HCT116 (cell line): ENCODE data around the gene SGSH. TPM values are rescaled to one million over a fixed set of nuclear protein-coding genes. Genes with fewer than 3 reads are reported as not detected.

Source experiments
- ATAC-seq: fragments of 200-7000 bp; cut with Tn5 transposase; 2 replicates; pipeline ENCODE4 v1.9.1; 2020; ENCODE audit warnings: mild to moderate bottlenecking, moderate library complexity
- BruUV-seq: library from RNA; stranded (reverse); fragments of 400-500 nt; replicated peaks from 2 replicates; lab custom pipeline; 2021; lab: Mats Ljungman, UMichigan
- CTCF ChIA-PET: fragments of 300-600 bp; sonication (Branson Sonifier 250); formaldehyde crosslinking; loops from one replicate; lab custom pipeline; 2021; ENCODE audit warnings: antibody characterized with exemption; lab: Charles Lee
- POLR2A ChIA-PET: fragments of 300-600, 350-600 bp; sonication (Branson Sonifier 250); formaldehyde crosslinking; loops from one replicate; lab custom pipeline; 2021; ENCODE audit warnings: antibody characterized with exemption; lab: Charles Lee
- RAD21 ChIA-PET, 2 experiments: fragments of 300-600 bp; sonication (Branson Sonifier 250); formaldehyde crosslinking; loops; one replicate each; lab custom pipeline; 2023; ENCODE audit warnings: low total read pairs in 2 of 2; ENCODE audit not compliant: uncharacterized antibody in 2 of 2, unreplicated experiment in 2 of 2, low non-redundant PET in 1 of 2; lab: Charles Lee
- DNase-seq: peaks from one replicate; pipeline ENCODE4 v3.0.0-alpha.2; 2010; ENCODE audit warnings: low read depth, low spot score
- H2AFZ ChIP-seq: fragments of 200-600 bp; shearing (Covaris generic), sonication (generic); 2 replicates; pipeline ENCODE4 v1.6.1; 2017; ENCODE audit warnings: low read depth, mixed run types, mixed read lengths, antibody characterized with exemption, low read length; ENCODE audit not compliant: poor library complexity, severe bottlenecking
- H3K27ac ChIP-seq: 2 replicates; pipeline ENCODE4 v1.5.1; 2012; ENCODE audit warnings: low read depth, low read length
- H3K27me3 ChIP-seq: fragments of 200-600 bp; sonication (generic); 2 replicates; pipeline ENCODE4 v1.6.1; 2016; ENCODE audit warnings: mixed run types, low read length, mixed read lengths; ENCODE audit not compliant: insufficient read depth
- H3K36me3 ChIP-seq, 2 experiments: fragments of 200-500 bp in 1 of 2; fragments of 200-600 bp in 1 of 2; sonication (Bioruptor generic) in 1 of 2; sonication (generic) in 1 of 2; 2 replicates each; pipeline versions ENCODE4 v1.5.1 to v1.6.1; 2014 to 2016; ENCODE audit warnings: low read length in 2 of 2, inconsistent platforms in 1 of 2, mixed read lengths in 1 of 2, mixed run types in 1 of 2; ENCODE audit not compliant: insufficient read depth in 2 of 2, control insufficient read depth in 1 of 2
- H3K4me1 ChIP-seq, 2 experiments: fragments of 200-600 bp in 1 of 2; sonication (generic) in 1 of 2; 2 replicates each; pipeline versions ENCODE4 v1.5.1 to v1.6.1; 2012 to 2017; ENCODE audit warnings: low read length in 2 of 2, inconsistent platforms in 1 of 2, mild to moderate bottlenecking in 1 of 2, mixed read lengths in 1 of 2, mixed run types in 1 of 2, moderate library complexity in 1 of 2; ENCODE audit not compliant: insufficient read depth in 2 of 2, control insufficient read depth in 1 of 2
- H3K4me2 ChIP-seq: fragments of 200-600 bp; sonication (generic); 2 replicates; pipeline ENCODE4 v1.6.1; 2017; ENCODE audit warnings: mixed run types, low read length, mixed read lengths
- H3K4me3 ChIP-seq, 2 experiments: fragments of 200-600 bp in 1 of 2; sonication (generic) in 1 of 2; replicated peaks in 1 of 2; 2 replicates each; pipeline ENCODE4 v1.5.1; 2011 to 2016; ENCODE audit warnings: low read length in 2 of 2, control low read depth in 1 of 2, low read depth in 1 of 2, mild to moderate bottlenecking in 1 of 2, mixed read lengths in 1 of 2, mixed run types in 1 of 2
- H3K79me2 ChIP-seq: fragments of 200-600 bp; sonication (generic); 2 replicates; pipeline ENCODE4 v1.6.1; 2017; ENCODE audit warnings: mild to moderate bottlenecking, mixed run types, low read length, moderate library complexity, mixed read lengths; ENCODE audit not compliant: insufficient read depth
- H3K9ac ChIP-seq: fragments of 200-600 bp; sonication (generic); 2 replicates; pipeline ENCODE4 v1.6.1; 2016; ENCODE audit warnings: low read length, mixed read lengths
- H3K9me2 ChIP-seq: fragments of 200-600 bp; sonication (generic), shearing (Covaris generic); 2 replicates; pipeline ENCODE4 v1.6.1; 2017; ENCODE audit warnings: mixed run types, mild to moderate bottlenecking, moderate library complexity; ENCODE audit not compliant: insufficient read depth
- H3K9me3 ChIP-seq, 2 experiments: fragments of 200-500 bp in 1 of 2; fragments of 200-600 bp in 1 of 2; sonication (Bioruptor generic) in 1 of 2; sonication (generic) in 1 of 2; 2 replicates each; pipeline ENCODE4 v1.6.1; 2014 to 2017; ENCODE audit warnings: low read length in 2 of 2, mixed read lengths in 2 of 2, inconsistent platforms in 1 of 2, low read depth in 1 of 2, mild to moderate bottlenecking in 1 of 2, mixed run types in 1 of 2, moderate library complexity in 1 of 2; ENCODE audit not compliant: control insufficient read depth in 1 of 2, insufficient read depth in 1 of 2
- H4K20me1 ChIP-seq: fragments of 200-600 bp; sonication (generic), shearing (Covaris generic); 2 replicates; pipeline ENCODE4 v1.6.1; 2017; ENCODE audit warnings: mixed run types, mild to moderate bottlenecking, moderate library complexity; ENCODE audit not compliant: insufficient read depth
- CBX3 ChIP-seq: IDR thresholded peaks from 2 replicates; pipeline ENCODE4 v1.6.1; 2012; ENCODE audit warnings: low read depth
- CEBPB ChIP-seq: IDR thresholded peaks from 2 replicates; pipeline ENCODE4 v1.6.1; 2012; ENCODE audit warnings: low read depth
- EGR1 ChIP-seq: IDR thresholded peaks from 2 replicates; pipeline ENCODE4 v1.6.1; 2012; ENCODE audit warnings: low read depth
- ELF1 ChIP-seq: IDR thresholded peaks from 2 replicates; pipeline ENCODE4 v1.6.1; 2012; ENCODE audit warnings: low read depth, borderline replicate concordance
- EZH2 ChIP-seq: fragments of 200-600 bp; sonication (generic); IDR thresholded peaks from 2 replicates; pipeline ENCODE4 v1.6.1; 2017; ENCODE audit warnings: antibody characterized with exemption, mixed run types
- EZH2phosphoT487 ChIP-seq: fragments of 200-600 bp; IDR thresholded peaks from 2 replicates; pipeline ENCODE4 v1.6.1; 2018; ENCODE audit warnings: antibody characterized with exemption, borderline replicate concordance
- JUND ChIP-seq: IDR thresholded peaks from 2 replicates; pipeline ENCODE4 v1.6.1; 2012
- SIN3A ChIP-seq: IDR thresholded peaks from 2 replicates; pipeline ENCODE4 v1.6.1; 2012; ENCODE audit warnings: low read depth
- SP1 ChIP-seq: IDR thresholded peaks from 2 replicates; pipeline ENCODE4 v1.6.1; 2012; ENCODE audit warnings: low read depth
- YY1 ChIP-seq: IDR thresholded peaks from 2 replicates; pipeline ENCODE4 v1.6.1; 2011; ENCODE audit warnings: low read length, low read depth, moderate library complexity, mild to moderate bottlenecking; ENCODE audit not compliant: insufficient replicate concordance; ENCODE audit errors: extremely low read depth
- ZFX ChIP-seq: fragments of 450-650 bp; IDR thresholded peaks from 2 replicates; pipeline ENCODE4 v1.6.1; 2017
- intact Hi-C: fragments of 100-400 bp; cut with micrococcal nuclease; formaldehyde crosslinking; loops from 2 replicates; pipeline ENCODE4 v1.10.0; 2022
- total RNA-seq: library from RNA; stranded (reverse); gene quantifications from one replicate; pipeline ENCODE4 v1.2.1, GENCODE V29; 2021; ENCODE audit not compliant: unreplicated experiment
- TF ChIP-seq, protein P1 (sequence below): IDR thresholded peaks from 2 replicates; pipeline ENCODE4 v1.6.1; 2012
- TF ChIP-seq, protein P2 (sequence below): IDR thresholded peaks from 2 replicates; pipeline ENCODE4 v1.6.1; 2012; ENCODE audit warnings: low read depth

The SGSH gene
- total RNA-seq, 1 experiment from 2014 or later: 34.4 TPM

DNA sequence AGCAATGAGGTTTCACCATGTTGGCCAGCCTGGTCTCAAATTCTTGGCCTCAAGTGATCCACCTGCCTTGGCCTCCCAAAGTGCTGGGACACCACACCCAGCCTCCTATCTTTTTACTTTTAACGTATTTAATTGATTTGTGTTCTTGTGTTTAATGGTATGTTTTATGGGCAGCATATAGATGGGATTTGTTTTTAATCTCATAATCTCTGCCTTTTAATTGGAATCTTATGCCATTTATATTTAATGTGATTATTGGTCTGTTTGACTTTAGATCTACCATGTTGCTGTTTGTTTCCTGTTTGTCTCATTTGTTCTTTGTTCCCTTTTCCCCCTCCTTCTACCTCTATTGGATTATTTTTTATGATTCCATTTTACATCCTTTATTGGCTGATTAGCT, 12.3 kb upstream of the SGSH start:
- Histone ChIP-seq H3K27me3 (no peaks in the 10 kb centered on the region), H4K20me1 (no peaks in the 10 kb centered on the region), H3K9ac (no peak overlapping the region), H3K27ac (no peak overlapping the region), H3K9me2 (no peaks in the 10 kb centered on the region), H3K4me1 (no peaks in the 10 kb centered on the region), H3K9me3 (peaks cover 18 to 23% of the 10 kb centered on the region in 2 experiments; a peak in 2 of 4 replicates), H3K4me2 (no peak overlapping the region), H3K4me3 (no peak overlapping the region), H3K36me3 (peaks cover 3 to 6% of the 10 kb centered on the region in 2 experiments; a peak in 2 of 4 replicates), H3K79me2 (no peaks in the 10 kb centered on the region), H2AFZ (no peak overlapping the region)
- CTCF ChIA-PET: no interaction called here
- POLR2A ChIA-PET: no interaction called here
- no peak for DNase-seq
- RAD21 ChIA-PET: interaction anchor here in 1 of 2 experiments (0.6 kb wide), 1 partner anchor 393 kb away, joined by 7 read pairs; the partner anchor contains the start of gene CBX4
- intact Hi-C loops: no loop called here
- no peak for ATAC-seq
- TF ChIP-seq, protein P1, sequence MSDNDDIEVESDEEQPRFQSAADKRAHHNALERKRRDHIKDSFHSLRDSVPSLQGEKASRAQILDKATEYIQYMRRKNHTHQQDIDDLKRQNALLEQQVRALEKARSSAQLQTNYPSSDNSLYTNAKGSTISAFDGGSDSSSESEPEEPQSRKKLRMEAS: 0 out of 2 replicates have a peak, but pooled peaks have one; percentile 19
- 0 out of 2 replicates have a peak, but pooled peaks have one; percentile 73 for TF ChIP-seq CBX3
- no peak for TF ChIP-seq YY1
- BruUV-seq: no TSS peak

DNA sequence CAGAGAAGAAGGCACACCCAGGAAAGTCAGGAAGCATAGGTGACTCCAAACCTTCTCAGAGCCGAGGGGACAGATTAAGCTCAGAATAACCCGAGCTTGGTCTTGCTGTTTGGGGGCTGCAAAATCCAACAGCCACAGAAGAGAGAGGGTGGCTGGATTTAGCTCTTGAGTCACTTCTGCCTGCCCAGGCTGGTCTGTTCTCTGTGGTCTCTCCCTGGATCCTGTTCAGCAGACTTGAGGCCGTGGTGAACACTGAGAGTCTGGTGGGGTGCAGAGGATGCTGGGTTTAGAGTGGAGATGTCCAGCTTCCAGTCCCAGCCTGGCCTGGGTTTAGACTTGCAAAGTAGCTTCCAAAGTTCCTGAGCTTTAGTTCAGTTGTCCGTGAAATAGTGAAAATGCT, 8.9 kb upstream of the SGSH start:
- Histone ChIP-seq H4K20me1 (no peaks in the 10 kb centered on the region), H3K9me3 (peaks cover 15 to 20% of the 10 kb centered on the region in 2 experiments; a peak in 2 of 4 replicates), H3K4me3 (no peak overlapping the region), H3K27me3 (no peaks in the 10 kb centered on the region), H3K27ac (no peak overlapping the region), H2AFZ (no peak overlapping the region), H3K79me2 (no peaks in the 10 kb centered on the region), H3K9me2 (no peaks in the 10 kb centered on the region), H3K4me1 (no peaks in the 10 kb centered on the region), H3K4me2 (no peak overlapping the region), H3K9ac (no peak overlapping the region), H3K36me3 (peaks cover 0 to 6% of the 10 kb centered on the region in 2 experiments; a peak in 2 of 4 replicates)
- ChIA-PET RAD21 (no interaction called here), CTCF (no interaction called here), POLR2A (no interaction called here)
- intact Hi-C loops: no loop called here
- BruUV-seq: no TSS peak
- ATAC-seq (no peak), DNase-seq (no peak)
- no peak for TF ChIP-seq SIN3A
- TF ChIP-seq EZH2phosphoT487: no peak
- no peak for TF ChIP-seq YY1
- TF ChIP-seq, protein P1: no peak
- TF ChIP-seq EZH2: no peak
- no peak for TF ChIP-seq JUND
- no peak for TF ChIP-seq CEBPB
- TF ChIP-seq, protein P2, sequence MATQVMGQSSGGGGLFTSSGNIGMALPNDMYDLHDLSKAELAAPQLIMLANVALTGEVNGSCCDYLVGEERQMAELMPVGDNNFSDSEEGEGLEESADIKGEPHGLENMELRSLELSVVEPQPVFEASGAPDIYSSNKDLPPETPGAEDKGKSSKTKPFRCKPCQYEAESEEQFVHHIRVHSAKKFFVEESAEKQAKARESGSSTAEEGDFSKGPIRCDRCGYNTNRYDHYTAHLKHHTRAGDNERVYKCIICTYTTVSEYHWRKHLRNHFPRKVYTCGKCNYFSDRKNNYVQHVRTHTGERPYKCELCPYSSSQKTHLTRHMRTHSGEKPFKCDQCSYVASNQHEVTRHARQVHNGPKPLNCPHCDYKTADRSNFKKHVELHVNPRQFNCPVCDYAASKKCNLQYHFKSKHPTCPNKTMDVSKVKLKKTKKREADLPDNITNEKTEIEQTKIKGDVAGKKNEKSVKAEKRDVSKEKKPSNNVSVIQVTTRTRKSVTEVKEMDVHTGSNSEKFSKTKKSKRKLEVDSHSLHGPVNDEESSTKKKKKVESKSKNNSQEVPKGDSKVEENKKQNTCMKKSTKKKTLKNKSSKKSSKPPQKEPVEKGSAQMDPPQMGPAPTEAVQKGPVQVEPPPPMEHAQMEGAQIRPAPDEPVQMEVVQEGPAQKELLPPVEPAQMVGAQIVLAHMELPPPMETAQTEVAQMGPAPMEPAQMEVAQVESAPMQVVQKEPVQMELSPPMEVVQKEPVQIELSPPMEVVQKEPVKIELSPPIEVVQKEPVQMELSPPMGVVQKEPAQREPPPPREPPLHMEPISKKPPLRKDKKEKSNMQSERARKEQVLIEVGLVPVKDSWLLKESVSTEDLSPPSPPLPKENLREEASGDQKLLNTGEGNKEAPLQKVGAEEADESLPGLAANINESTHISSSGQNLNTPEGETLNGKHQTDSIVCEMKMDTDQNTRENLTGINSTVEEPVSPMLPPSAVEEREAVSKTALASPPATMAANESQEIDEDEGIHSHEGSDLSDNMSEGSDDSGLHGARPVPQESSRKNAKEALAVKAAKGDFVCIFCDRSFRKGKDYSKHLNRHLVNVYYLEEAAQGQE: no peak
- TF ChIP-seq SP1: no peak
- no peak for TF ChIP-seq EGR1
- TF ChIP-seq ELF1: no peak
- no peak for TF ChIP-seq ZFX
